ENCODE data around the gene KCTD1. TPM values are rescaled to one million over a fixed set of nuclear protein-coding genes. Genes with fewer than 3 reads are reported as not detected.

KCTD1 gene
- polyA plus RNA-seq, 1 donor from 2014 or later = 32.0 TPM

DNA sequence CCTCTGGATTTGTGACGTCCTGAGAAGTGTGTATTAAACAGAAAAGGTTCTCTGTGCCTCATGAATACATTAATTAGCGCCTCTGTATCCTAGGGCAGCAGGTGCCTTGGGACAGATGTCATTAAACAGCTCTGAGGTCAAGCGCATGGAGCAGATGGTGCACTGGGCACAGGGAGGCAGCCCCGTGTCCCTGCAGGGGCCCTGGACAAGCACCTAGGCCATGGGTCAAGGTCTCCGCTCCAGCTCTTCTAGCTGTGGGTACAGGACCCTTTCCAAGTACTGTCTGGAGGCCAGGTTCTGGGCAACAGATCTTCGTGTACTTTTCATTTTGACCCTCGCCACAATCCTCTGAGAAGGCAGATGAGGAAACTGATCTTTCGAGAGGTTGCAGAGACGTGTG is 126.4 kb downstream of the KCTD1 start:
- H3K4me3 ChIP-seq (ENCODE audit: low read length) = no peak overlapping the region
- no peaks in the 10 kb centered on the region for H3K9me3 ChIP-seq (ENCODE audit: low read length)
- no peak overlapping the region for H3K4me2 ChIP-seq (ENCODE audit: low read length)
- H3K27ac ChIP-seq (ENCODE audit: low read length) = no peak overlapping the region
- no peaks in the 10 kb centered on the region for H3K9me2 ChIP-seq (ENCODE audit: insufficient read depth, low read length)
- no peaks in the 10 kb centered on the region for H3K27me3 ChIP-seq (ENCODE audit: insufficient read depth, low read depth, low read length)
- H3K36me3 ChIP-seq (ENCODE audit: insufficient read depth, low read length) = no peaks in the 10 kb centered on the region
- H4K20me1 ChIP-seq (ENCODE audit: insufficient read depth) = no peaks in the 10 kb centered on the region
- no peaks in the 10 kb centered on the region for H3K79me2 ChIP-seq (replicated peaks; ENCODE audit: insufficient read depth, low read length)
- no peak overlapping the region for H2AFZ ChIP-seq (ENCODE audit: low read depth, low read length)
- H3K9ac ChIP-seq (ENCODE audit: low read length) = no peak overlapping the region
- no peaks in the 10 kb centered on the region for H3F3A ChIP-seq (ENCODE audit: insufficient read depth, low read length, poor library complexity, severe bottlenecking)
- TF ChIP-seq, protein P1, sequence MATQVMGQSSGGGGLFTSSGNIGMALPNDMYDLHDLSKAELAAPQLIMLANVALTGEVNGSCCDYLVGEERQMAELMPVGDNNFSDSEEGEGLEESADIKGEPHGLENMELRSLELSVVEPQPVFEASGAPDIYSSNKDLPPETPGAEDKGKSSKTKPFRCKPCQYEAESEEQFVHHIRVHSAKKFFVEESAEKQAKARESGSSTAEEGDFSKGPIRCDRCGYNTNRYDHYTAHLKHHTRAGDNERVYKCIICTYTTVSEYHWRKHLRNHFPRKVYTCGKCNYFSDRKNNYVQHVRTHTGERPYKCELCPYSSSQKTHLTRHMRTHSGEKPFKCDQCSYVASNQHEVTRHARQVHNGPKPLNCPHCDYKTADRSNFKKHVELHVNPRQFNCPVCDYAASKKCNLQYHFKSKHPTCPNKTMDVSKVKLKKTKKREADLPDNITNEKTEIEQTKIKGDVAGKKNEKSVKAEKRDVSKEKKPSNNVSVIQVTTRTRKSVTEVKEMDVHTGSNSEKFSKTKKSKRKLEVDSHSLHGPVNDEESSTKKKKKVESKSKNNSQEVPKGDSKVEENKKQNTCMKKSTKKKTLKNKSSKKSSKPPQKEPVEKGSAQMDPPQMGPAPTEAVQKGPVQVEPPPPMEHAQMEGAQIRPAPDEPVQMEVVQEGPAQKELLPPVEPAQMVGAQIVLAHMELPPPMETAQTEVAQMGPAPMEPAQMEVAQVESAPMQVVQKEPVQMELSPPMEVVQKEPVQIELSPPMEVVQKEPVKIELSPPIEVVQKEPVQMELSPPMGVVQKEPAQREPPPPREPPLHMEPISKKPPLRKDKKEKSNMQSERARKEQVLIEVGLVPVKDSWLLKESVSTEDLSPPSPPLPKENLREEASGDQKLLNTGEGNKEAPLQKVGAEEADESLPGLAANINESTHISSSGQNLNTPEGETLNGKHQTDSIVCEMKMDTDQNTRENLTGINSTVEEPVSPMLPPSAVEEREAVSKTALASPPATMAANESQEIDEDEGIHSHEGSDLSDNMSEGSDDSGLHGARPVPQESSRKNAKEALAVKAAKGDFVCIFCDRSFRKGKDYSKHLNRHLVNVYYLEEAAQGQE (IDR thresholded peaks at IDR 0.05; ENCODE audit: borderline replicate concordance) = no peak
- no peak for TF ChIP-seq EP300 (conservative IDR thresholded peaks at IDR 0.05; ENCODE audit: poor library complexity, severe bottlenecking)
- no peak for TF ChIP-seq RAD21 (conservative IDR thresholded peaks at IDR 0.05)
- TF ChIP-seq EZH2 (IDR thresholded peaks at IDR 0.05; ENCODE audit: borderline replicate concordance, insufficient read depth, low read length, poor library complexity, severe bottlenecking) = no peak
- no peak for TF ChIP-seq MXI1 (conservative IDR thresholded peaks at IDR 0.05; ENCODE audit: poor library complexity, severe bottlenecking)
- no peak for TF ChIP-seq TAF1 (IDR thresholded peaks at IDR 0.05; ENCODE audit: low read depth)
- TF ChIP-seq, protein P2, sequence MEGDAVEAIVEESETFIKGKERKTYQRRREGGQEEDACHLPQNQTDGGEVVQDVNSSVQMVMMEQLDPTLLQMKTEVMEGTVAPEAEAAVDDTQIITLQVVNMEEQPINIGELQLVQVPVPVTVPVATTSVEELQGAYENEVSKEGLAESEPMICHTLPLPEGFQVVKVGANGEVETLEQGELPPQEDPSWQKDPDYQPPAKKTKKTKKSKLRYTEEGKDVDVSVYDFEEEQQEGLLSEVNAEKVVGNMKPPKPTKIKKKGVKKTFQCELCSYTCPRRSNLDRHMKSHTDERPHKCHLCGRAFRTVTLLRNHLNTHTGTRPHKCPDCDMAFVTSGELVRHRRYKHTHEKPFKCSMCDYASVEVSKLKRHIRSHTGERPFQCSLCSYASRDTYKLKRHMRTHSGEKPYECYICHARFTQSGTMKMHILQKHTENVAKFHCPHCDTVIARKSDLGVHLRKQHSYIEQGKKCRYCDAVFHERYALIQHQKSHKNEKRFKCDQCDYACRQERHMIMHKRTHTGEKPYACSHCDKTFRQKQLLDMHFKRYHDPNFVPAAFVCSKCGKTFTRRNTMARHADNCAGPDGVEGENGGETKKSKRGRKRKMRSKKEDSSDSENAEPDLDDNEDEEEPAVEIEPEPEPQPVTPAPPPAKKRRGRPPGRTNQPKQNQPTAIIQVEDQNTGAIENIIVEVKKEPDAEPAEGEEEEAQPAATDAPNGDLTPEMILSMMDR (IDR thresholded peaks at IDR 0.05; ENCODE audit: poor library complexity, severe bottlenecking) = no peak
- no peak for TF ChIP-seq POLR2AphosphoS5 (IDR thresholded peaks at IDR 0.05)
- TF ChIP-seq SMC3 (conservative IDR thresholded peaks at IDR 0.05; ENCODE audit: poor library complexity) = no peak

DNA sequence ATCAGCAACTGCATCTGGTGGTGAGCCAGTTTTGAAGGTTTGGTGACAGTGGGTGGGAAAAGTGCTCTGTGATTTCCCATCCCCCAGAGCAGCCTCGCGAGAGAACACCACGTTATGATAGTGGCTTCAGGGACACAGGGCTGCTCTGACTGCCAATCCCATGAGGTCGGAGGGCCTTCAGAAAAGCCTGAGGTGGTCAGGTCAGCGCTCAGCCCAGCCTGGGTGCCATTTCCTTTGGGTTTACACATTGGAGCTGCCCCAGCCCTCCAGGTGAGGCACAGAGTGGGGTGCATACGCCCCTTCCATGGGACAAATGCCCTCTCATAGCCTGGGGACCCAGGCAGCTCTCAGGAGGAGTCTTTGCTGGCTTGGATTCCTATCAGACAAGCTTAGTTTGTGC is 126.8 kb downstream of the KCTD1 start:
- Histone ChIP-seq H3K4me2 (ENCODE audit: low read length) (no peak overlapping the region), H4K20me1 (ENCODE audit: insufficient read depth) (no peaks in the 10 kb centered on the region), H3K4me3 (ENCODE audit: low read length) (no peak overlapping the region), H3F3A (ENCODE audit: insufficient read depth, low read length, poor library complexity, severe bottlenecking) (no peaks in the 10 kb centered on the region), H3K27me3 (ENCODE audit: insufficient read depth, low read depth, low read length) (no peaks in the 10 kb centered on the region), H3K9ac (ENCODE audit: low read length) (no peak overlapping the region), H3K36me3 (ENCODE audit: insufficient read depth, low read length) (no peaks in the 10 kb centered on the region), H3K9me3 (ENCODE audit: low read length) (no peaks in the 10 kb centered on the region), H3K27ac (ENCODE audit: low read length) (no peak overlapping the region), H3K9me2 (ENCODE audit: insufficient read depth, low read length) (no peaks in the 10 kb centered on the region), H2AFZ (ENCODE audit: low read depth, low read length) (no peak overlapping the region), H3K79me2 (replicated peaks; ENCODE audit: insufficient read depth, low read length) (no peaks in the 10 kb centered on the region)
- TF ChIP-seq EZH2 (IDR thresholded peaks at IDR 0.05; ENCODE audit: borderline replicate concordance, insufficient read depth, low read length, poor library complexity, severe bottlenecking) (no peak), POLR2AphosphoS5 (IDR thresholded peaks at IDR 0.05) (no peak), RAD21 (conservative IDR thresholded peaks at IDR 0.05) (no peak), MXI1 (conservative IDR thresholded peaks at IDR 0.05; ENCODE audit: poor library complexity, severe bottlenecking) (no peak), TAF1 (IDR thresholded peaks at IDR 0.05; ENCODE audit: low read depth) (no peak), SMC3 (conservative IDR thresholded peaks at IDR 0.05; ENCODE audit: poor library complexity) (no peak), EP300 (conservative IDR thresholded peaks at IDR 0.05; ENCODE audit: poor library complexity, severe bottlenecking) (no peak)
- TF ChIP-seq, protein P2 (IDR thresholded peaks at IDR 0.05; ENCODE audit: poor library complexity, severe bottlenecking) = no peak
- TF ChIP-seq, protein P1 (IDR thresholded peaks at IDR 0.05; ENCODE audit: borderline replicate concordance) = no peak
